Measurements from ENCODE around the gene ANKRD13A.
"Not testable (repeated sequence)": the region's sequence is repeated elsewhere in the genome, so short reads cannot be mapped to it uniquely, and the experiment has no call there.

The ANKRD13A gene

DNA sequence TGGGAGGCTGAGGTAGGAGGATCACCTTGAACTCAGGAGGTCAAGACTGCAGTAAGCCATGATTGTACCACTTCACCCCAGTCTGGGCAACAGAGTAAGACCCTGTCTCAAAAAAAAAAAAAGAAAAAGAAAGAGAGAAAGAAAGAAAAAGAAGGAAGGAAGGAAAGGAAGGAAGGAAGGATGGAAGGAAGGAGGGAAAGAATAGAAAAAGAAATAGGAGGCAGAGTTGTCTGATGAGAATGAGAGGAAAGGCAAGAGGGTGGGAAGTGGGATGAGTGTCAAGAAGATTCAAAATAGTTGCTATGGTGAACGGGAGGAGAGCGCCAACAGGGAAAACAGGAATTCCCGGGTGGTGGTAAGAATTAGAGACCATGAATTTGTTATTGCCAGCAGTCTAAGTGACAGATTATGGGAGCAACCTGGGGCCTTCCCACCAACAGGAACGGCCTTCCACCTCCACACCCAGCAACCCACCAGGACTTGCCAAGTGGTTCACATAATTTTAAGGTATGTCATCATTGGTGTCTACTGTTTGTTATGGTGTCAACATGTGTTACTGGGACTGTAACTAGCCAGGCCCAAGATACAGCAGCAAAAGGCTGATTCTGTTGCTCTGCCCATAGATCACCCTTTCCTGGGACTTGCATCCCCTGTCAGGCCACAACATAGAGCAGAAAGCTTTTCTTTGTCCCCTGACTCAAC lies 85.2 kb downstream of the ANKRD13A start:
- no peak for DNase-seq

DNA sequence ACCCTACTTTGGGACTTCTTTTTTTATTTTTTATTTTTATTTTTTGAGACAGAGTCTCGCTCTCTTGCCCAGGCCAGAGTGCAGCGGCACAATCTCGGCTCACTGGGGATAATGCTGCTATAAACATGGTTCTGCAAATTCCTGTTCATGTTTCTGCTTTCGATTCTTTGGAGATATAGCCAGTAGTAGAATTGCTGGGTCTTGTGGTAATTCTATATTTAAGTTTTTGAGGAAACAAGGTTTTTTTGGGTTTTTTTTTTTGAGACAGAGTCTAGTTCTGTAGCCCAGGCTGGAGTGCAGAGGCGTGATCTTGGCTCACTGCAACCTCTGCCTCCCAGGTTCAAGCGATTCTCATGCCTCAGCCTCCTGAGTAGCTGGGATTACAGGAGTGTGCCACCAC lies 89.0 kb downstream of the ANKRD13A start:
- not testable (repeated sequence) for DNase-seq

GRCh38 chr12:110088936-110089335 lies 89.7 kb downstream of the ANKRD13A start:
- no peak for DNase-seq

Measured in CD4-positive, alpha-beta T cell treated with Interleukin-4 for 1 hour (primary cell).